ENCODE data around the gene DEXI. TPM values are rescaled to one million over a fixed set of nuclear protein-coding genes. Genes with fewer than 3 reads are reported as not detected.

DEXI gene
- total and polyA plus RNA-seq, 2 of the 13 experiments (the other 11 are each of a cell fraction or from before 2014, with no cell fraction given) = 51.5 to 70.4 TPM

DNA sequence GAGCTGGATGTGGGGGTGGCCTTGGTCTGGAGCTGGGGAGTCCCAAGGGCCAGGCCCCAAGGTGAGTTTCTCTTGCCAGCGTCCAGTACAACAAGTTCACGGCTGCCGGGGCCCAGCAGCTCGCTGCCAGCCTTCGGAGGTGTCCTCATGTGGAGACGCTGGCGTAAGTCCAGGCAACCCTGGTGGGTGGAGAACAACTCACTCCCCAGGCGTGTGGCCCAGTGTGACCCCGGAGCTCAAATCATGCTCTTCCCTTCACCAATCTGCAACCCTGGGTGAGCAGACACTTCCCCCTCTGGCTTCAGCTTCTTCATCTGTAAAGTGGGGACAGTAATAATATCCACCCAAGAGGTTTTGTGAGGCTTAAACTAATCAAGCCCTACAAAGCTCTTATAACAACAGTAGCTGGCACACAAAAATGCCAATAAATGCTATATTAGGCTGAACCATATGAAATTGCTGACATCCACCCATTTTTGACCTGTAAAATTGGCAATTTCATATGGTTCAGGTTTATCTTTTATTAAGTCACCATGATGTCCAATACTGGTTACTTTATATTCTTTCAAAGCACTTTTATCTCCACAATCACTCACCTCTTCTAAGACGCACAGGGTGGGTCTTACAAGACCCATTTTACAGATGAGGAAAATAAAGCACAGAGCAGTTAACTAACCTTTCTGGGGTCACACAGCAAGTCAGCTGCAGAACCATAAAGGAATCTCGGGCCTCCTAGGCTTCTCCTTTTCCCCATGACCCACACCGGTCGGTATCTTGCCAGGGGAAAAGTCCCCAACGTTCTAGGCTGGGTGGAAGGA is 19.7 kb downstream of the DEXI start (continued):
- TF ChIP-seq, protein P1, sequence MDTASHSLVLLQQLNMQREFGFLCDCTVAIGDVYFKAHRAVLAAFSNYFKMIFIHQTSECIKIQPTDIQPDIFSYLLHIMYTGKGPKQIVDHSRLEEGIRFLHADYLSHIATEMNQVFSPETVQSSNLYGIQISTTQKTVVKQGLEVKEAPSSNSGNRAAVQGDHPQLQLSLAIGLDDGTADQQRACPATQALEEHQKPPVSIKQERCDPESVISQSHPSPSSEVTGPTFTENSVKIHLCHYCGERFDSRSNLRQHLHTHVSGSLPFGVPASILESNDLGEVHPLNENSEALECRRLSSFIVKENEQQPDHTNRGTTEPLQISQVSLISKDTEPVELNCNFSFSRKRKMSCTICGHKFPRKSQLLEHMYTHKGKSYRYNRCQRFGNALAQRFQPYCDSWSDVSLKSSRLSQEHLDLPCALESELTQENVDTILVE (CRISPR knock-in tag; IDR thresholded peaks at IDR 0.05) = no peak
- no peak for TF ChIP-seq ARHGAP35 (CRISPR knock-in tag; IDR thresholded peaks at IDR 0.05; ENCODE audit: borderline replicate concordance)
- TF ChIP-seq JARID2 (CRISPR knock-in tag; IDR thresholded peaks at IDR 0.05; ENCODE audit: insufficient replicate concordance) = no peak
- no peak for TF ChIP-seq CAMTA2 (CRISPR knock-in tag; IDR thresholded peaks at IDR 0.05; ENCODE audit: borderline replicate concordance)
- TF ChIP-seq ZFX (CRISPR knock-in tag; IDR thresholded peaks at IDR 0.05; ENCODE audit: low read depth) = peak; percentile 40; the same call in 1 of the 2 replicates
- no peak for TF ChIP-seq ZNF776 (CRISPR knock-in tag; IDR thresholded peaks at IDR 0.05)

DNA sequence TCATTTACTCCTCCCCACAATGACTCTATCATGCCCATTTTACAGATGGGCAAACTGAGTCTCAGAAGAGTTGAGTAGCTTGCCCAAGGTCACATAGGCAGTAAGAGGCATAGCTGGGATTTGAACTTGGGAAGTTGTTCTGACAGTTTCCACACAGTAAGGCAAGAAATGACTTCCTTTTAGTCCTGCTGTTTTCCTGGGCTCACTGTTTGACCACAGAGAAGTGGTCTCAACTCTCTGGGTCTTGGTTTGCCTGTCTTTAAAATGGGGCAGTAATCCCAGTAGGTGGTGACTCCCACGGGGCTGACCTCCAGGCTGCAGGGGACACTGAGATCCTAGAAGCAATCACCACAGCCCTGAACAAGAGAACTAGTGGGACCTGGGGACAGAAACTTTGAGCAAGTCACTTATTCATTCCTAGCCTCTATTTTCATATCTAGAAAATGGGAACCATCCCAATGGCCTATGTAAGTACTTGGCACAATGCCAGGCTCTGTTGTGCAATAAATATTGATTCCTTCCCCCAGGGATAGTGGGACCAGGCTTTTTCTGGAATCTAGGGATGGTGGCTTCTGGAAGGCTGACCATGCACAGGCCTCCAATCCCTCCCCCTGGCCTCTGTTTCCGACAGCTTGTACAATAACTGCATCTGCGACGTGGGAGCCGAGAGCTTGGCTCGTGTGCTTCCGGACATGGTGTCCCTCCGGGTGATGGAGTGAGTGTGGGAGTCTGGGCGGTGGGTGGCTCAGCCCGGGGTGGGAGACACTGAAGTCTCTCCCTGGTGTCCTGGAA is 20.5 kb downstream of the DEXI start:
- H3K9ac ChIP-seq (ENCODE audit: insufficient read depth, low read depth, low read length) = peak overlapping the region; percentile 6; the same call in 1 of the 2 replicates
- H3K79me2 ChIP-seq (ENCODE audit: insufficient read depth, low read length) = no peaks in the 10 kb centered on the region
- CTCF ChIA-PET (ENCODE audit: low intra/inter-chr PET ratio, low total read pairs) = no interaction called here
- H3K36me3 ChIP-seq (replicated peaks in 1 of 2; ENCODE audit: control insufficient read depth in 1 of 2, insufficient read depth in 2 of 2, low read length in 2 of 2) = peaks cover 4% of the 10 kb centered on the region in 2 experiments; a peak in 4 of 5 replicates
- in situ Hi-C loops (cut with HindIII; ENCODE audit: extremely low pct_ligation_motif_present, low pct_unique_long_range_greater_than_20kb) (loop anchor here (5.0 kb wide), 1 partner anchor 179 kb away; the partner anchor contains the start of gene NUBP1), intact Hi-C loops (cut with micrococcal nuclease; ENCODE audit: unreplicated experiment) (loop anchor here (2.0 kb wide), 1 partner anchor 401 kb away; no protein-coding TSS in a partner anchor)
- peak overlapping the region; percentile 2 to 55 (median 14); a peak in 1 of 6 replicates for H3K4me3 ChIP-seq (replicated peaks in 1 of 3; ENCODE audit: insufficient read depth in 1 of 3, low read depth in 2 of 3, low read length in 3 of 3)
- POLR2A ChIA-PET = interaction anchor here (0.8 to 3.1 kb wide), 7 partner anchors 9 to 401 kb away, joined by 3 to 60 read pairs (median 7); partner anchors contain the start of genes CLEC16A, DEXI, NUBP1 and SOCS1
- no peak overlapping the region for H2AFZ ChIP-seq (ENCODE audit: low read length)
- no peak for ATAC-seq
- no peaks in the 10 kb centered on the region for H3K9me3 ChIP-seq (ENCODE audit: low read length)
- DNase-seq (ENCODE audit: low spot score) = no peak
- 6% methylated on average over 10 of the region's 10 CpGs for WGBS (ENCODE audit: low lambda C conversion rate)
- H3K4me2 ChIP-seq (ENCODE audit: low read depth, low read length) = peak overlapping the region; percentile 97
- no peaks in the 10 kb centered on the region for H4K20me1 ChIP-seq (ENCODE audit: insufficient read depth, low read length)
- H3K27me3 ChIP-seq (ENCODE audit: control insufficient read depth in 1 of 2, insufficient read depth in 2 of 2, low read length in 2 of 2) = peaks cover 0 to 9% of the 10 kb centered on the region in 2 experiments; a peak in 1 of 5 replicates
- peaks cover 44% of the 10 kb centered on the region for H3K4me1 ChIP-seq (ENCODE audit: insufficient read depth, low read length)
- FAIRE-seq = no peak
- H3K27ac ChIP-seq (ENCODE audit: extremely low read length, insufficient read depth, low read length) = no peak overlapping the region
- no TSS peak for BruUV-seq (replicated peaks)
- no peak for TF ChIP-seq ZFAT (CRISPR knock-in tag; conservative IDR thresholded peaks at IDR 0.05)
- no peak for TF ChIP-seq KLF11 (CRISPR knock-in tag; IDR thresholded peaks at IDR 0.05)
- TF ChIP-seq ZNF24 (IDR thresholded peaks at IDR 0.05) = peak; percentile 69; the same call in 1 of the 2 replicates
- TF ChIP-seq PAF1 (CRISPR knock-in tag; IDR thresholded peaks at IDR 0.05) = no peak
- TF ChIP-seq EZH2 (conservative IDR thresholded peaks at IDR 0.05; ENCODE audit: low read depth, low read length) = no peak
- TF ChIP-seq CHD4 (IDR thresholded peaks at IDR 0.05; ENCODE audit: borderline replicate concordance, low read length) = peak; percentile 91
- 0 out of 2 replicates have a peak, but pooled peaks have one; percentile 32 for TF ChIP-seq HNF1B (CRISPR knock-in tag; IDR thresholded peaks at IDR 0.05)
